ENCODE measurements around the gene RRP1.

The RRP1 gene

GRCh38 chr21:43793243-43793642, 3.9 kb downstream of the RRP1 start:
- no peak overlapping the region for H3K27ac ChIP-seq
- TF ChIP-seq ZFX (IDR thresholded peaks at IDR 0.05) (no peak), CTCF (conservative IDR thresholded peaks at IDR 0.05) (no peak)

- TF ChIP-seq ZFX (IDR thresholded peaks at IDR 0.05) (no peak), CTCF (conservative IDR thresholded peaks at IDR 0.05) (no peak)
- no peak overlapping the region for H3K27ac ChIP-seq
These were observed 4.9 kb downstream of the RRP1 start for GRCh38 chr21:43794311-43794710.

GRCh38 chr21:43794857-43795256, 5.5 kb downstream of the RRP1 start:
- no peak overlapping the region for H3K27ac ChIP-seq
- TF ChIP-seq ZFX (IDR thresholded peaks at IDR 0.05) (no peak), CTCF (conservative IDR thresholded peaks at IDR 0.05) (no peak)

- TF ChIP-seq ZFX (IDR thresholded peaks at IDR 0.05) (no peak), CTCF (conservative IDR thresholded peaks at IDR 0.05) (no peak)
- no peak overlapping the region for H3K27ac ChIP-seq
These were observed 8.0 kb downstream of the RRP1 start for GRCh38 chr21:43797415-43797814.

GRCh38 chr21:43797925-43798715, 8.7 kb downstream of the RRP1 start:
- no peak overlapping the region for H3K27ac ChIP-seq
- TF ChIP-seq ZFX (IDR thresholded peaks at IDR 0.05) (no peak), CTCF (conservative IDR thresholded peaks at IDR 0.05) (no peak)

GRCh38 chr21:43799301-43799840, 10.0 kb downstream of the RRP1 start:
- H3K27ac ChIP-seq: no peak overlapping the region
- no peak for TF ChIP-seq ZFX (IDR thresholded peaks at IDR 0.05)
- TF ChIP-seq CTCF (conservative IDR thresholded peaks at IDR 0.05): no peak

GRCh38 chr21:43800124-43800523, 10.7 kb downstream of the RRP1 start:
- TF ChIP-seq ZFX (IDR thresholded peaks at IDR 0.05): no peak
- TF ChIP-seq CTCF (conservative IDR thresholded peaks at IDR 0.05): no peak
- H3K27ac ChIP-seq: no peak overlapping the region

Data from C4-2B (cell line).